D341Med (cell line): ENCODE data around the gene CDH4.
"Not testable (repeated sequence)": the region's sequence is repeated elsewhere in the genome, so short reads cannot be mapped to it uniquely, and the experiment has no call there.

Source experiments
- DNase-seq: peaks from one replicate; pipeline ENCODE4 v3.0.0; 2012; ENCODE audit warnings: low spot score

The CDH4 gene

DNA sequence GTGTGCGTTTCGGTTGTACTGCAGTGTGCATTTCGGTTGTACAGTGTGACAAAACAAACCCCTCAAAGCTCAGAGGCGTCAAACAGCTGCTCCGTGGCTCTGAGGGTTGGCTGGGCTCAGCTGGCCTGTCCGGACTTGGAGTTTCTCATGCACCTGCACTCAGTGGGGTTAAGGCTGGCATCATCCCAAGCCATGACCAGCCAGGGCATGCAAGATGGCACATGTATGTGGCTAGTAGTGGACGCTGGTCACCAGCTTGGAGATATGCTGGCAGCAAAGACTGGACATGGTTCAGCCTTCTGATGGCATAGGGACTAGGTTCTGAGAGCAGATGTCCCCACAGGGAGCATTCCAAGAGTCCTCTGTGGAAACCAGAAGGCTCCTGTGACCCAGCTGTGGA, 187.2 kb downstream of the CDH4 start:
- DNase-seq = no peak

- no peak for DNase-seq
Measured at GRCh38 chr20:61440548-61441055, 188.5 kb downstream of the CDH4 start.

- no peak for DNase-seq
Measured at GRCh38 chr20:61441537-61441936, 189.5 kb downstream of the CDH4 start.

GRCh38 chr20:61442075-61442670, 190.1 kb downstream of the CDH4 start:
- no peak for DNase-seq

GRCh38 chr20:61442718-61443117, 190.7 kb downstream of the CDH4 start:
- no peak for DNase-seq

DNA sequence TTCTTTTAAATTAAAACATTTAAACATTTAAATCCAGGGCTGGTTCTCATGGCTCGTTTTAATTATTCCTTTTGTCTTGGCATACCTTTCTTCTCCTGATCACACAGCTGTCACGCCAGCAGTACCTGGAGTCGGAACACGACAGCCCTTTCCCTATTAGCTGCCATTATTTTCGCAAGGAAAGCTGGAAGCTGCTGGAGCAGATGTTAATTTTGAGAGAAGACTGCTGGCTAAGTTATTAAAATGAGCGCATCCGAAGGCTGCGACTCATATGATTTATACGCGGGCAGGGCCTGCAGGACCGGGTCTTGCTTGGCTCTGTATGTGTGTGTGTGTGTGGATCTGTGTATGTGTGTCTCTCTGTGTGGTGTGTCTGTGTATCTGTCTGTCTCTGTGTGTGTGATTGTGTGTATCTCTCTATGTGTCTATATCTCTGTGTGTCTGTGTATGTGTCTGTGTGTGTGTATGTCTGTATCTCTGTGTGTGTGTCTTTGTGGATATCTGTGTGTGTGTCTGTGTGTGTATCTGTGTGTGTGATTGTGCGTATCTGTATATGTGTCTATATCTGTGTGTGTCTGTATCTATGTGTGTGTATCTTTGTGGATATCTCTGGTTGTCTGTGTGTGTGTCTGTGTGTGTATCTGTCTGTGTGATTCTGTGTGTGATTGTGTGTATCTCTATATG, 191.5 kb downstream of the CDH4 start:
- DNase-seq = no peak

DNA sequence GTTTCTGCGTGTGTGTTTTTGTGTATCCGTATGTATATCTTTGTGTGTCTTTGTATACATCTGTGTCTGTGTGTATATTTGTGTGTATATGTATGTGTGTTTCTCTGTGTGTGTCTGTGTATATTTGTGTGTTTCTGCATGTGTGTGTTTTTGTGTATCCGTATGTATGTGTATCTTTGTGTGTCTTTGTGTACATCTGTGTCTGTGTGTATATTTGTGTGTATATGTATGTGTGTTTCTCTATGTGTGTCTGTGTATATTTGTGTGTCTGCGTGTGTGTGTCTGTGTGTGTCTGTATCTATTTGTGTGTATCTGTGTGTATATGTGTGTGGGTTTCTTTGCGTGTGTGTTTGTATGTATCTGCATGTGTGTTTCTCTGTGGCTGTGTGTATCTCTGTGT, 192.6 kb downstream of the CDH4 start:
- no peak for DNase-seq

DNA sequence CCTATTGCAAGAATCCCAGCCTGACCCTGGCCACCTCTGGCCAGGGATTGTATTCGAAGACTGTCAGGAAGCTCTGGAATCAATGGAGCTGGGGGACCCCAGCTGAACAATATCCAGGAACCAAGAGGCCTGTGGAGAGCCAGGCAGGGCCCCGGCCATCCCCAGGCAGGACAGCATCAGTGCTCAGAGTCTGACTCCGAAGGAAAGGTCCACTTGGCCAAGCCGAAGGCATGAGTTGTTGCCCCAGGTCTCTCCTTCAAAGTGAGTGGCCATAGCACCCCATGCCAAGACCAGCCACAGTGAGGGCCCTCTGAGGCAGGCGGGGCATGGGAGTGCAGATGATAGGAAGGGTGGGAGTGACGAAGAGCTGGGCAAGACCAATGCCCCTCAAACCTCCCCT, 193.1 kb downstream of the CDH4 start:
- no peak for DNase-seq

DNA sequence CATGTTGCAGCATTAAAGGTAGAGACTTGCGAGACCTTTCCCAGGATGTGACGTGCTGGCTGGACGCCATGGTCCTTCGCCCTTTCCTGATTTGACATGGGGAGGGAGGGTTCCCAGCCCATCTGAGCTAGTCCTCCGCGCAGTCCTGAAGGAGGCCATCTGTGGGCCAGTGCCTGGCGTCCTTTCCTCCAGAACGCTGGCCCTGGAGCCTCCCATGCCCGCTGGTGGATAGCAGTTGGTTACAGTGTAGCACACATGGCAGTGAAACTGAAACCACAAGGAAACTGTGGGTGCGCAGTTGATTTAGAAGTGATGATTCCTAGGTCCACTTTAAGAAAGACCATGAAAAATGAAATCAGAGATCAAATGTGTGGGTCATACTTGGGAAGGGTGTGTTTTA, 193.7 kb downstream of the CDH4 start:
- DNase-seq = no peak

- no peak for DNase-seq
Measured at GRCh38 chr20:61447952-61448351, 195.9 kb downstream of the CDH4 start.

GRCh38 chr20:61448386-61448785, 196.3 kb downstream of the CDH4 start:
- DNase-seq = no peak

- DNase-seq = no peak
Measured at GRCh38 chr20:61449057-61449609, 197.1 kb downstream of the CDH4 start.

DNA sequence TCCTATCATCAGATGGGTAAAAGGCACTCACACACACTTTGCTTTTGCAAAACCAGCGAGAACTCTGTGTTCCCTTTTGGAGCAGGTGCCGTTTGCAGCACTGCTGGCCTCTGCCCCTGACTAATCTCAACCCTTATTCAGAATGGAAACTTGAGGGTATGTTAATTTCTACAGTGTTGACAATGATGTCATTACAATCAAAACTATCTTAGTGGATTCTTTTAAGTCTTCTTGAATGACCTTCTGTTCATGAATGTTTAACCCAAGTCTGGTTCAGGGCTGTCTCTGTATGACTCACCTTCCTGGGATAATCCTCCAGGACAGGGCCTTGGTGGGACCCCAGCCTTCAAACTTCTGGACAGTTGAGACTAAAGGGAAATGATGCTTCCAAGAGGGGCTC, 197.9 kb downstream of the CDH4 start:
- DNase-seq = no peak

DNA sequence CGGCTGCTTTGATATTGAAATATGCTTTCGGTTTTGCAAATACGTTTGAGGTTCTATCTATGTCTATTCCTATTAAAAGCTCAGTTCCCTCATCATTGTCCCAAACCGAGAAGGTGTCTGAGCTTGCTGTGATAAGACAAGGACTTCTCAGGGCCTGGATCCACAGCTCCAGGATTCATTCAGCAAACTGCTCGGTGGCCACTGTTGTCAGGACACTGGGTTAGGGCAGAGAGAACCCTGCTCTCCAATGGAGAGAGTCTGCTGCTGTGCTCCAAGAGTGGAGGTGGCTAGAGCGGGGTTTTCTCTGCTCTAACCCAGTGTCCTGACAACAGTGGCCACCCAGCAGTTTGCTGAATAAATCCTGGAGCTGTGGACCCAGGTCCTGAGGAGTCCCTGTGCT, 198.5 kb downstream of the CDH4 start:
- no peak for DNase-seq

DNA sequence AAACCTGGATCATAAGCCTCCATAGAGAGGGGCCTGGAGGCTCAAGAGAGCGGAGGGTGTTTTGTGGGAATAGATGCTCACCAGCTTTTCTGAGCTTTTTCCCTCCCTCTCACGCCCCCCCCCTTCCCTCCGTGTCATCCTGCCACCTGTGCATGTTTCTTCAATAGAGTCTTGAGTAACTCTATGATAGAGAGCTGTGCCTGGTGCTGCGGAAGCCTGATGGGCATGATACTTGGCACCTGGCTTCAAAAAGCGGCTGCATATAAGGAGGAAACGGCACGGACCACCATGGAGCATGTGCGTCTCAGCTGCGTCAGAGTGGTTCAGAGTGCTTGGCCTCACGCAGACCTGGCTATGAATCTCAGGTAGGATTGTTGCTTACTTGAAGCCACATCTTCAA, 198.9 kb downstream of the CDH4 start:
- no peak for DNase-seq

DNA sequence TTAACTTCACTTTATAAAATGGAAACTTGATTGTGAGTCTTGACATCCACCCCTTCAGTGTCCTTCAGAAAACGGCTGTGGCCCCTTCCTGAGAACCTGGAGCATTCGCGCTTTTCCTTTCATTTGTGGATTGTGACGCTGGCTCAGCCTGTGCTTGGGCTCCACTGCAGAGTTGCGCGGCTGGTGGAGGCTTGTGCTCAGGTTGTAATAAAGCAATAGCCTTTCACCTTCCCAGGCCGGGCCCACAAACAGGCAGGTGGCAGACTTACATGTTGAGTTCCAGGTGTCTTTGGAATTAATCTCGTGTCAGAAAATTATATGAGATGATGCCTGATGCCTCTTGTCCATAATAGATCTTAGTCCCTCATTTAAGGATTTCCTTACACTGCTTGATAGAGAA, 199.9 kb downstream of the CDH4 start:
- DNase-seq = no peak

GRCh38 chr20:61453219-61453618, 201.2 kb downstream of the CDH4 start:
- no peak for DNase-seq

DNA sequence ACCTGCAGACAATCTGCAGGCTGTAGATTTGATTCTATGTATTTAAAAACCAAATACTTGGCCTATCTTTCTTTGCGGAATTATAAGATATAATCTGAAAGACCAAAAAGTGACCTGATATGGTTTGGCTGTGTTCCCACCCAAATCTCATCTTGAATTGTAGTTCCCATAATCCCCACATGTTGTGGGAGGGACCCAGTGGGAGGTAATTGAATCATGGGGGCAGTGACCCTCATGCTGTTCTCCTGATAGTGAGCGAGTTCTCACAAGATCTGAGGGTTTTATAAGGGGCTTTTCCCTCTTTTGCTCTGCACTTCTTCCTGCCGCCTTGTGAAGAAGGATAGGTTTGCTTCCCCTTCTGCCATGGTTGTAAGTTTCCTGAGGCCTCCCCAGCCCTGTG, 201.6 kb downstream of the CDH4 start:
- not testable (repeated sequence) for DNase-seq

DNA sequence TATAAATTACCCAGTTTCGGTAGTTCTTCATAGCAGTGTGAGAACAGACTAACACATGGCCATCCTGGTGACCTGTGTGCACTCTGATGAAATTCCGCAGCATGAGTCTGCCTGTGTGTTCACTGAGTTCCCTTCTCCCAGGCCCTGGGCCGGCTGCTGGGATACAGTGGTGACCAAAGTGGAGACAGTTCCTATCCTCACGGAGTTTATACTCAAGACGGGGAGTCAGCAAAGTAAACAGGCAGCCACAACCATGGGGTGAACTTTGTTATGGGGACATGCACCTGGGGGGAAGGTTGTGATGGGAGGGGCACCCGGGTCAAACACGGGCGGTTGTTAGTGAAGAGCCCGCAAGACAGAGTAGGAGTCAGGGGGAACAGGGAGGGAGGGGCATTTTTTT, 202.0 kb downstream of the CDH4 start:
- DNase-seq = no peak

- DNase-seq = no peak
Measured at GRCh38 chr20:61455508-61456215, 203.6 kb downstream of the CDH4 start.

DNA sequence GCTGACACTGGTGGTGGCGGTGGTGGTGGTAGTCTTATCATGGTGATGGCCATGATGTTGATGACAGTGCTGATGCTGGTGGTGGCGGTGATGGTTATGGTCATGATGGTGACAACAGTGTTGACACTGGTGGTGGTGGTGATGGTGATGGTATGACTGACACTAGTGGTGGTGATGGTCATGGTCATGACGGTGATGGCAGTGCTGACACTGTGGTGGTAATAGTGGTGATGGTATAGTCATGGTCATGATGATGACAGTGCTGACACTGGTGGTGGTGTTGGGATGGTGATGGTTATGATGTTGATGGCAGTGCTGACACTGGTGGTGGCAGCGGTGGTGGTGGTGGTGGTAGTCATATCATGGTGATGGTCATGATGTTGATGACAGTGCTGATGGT, 205.7 kb downstream of the CDH4 start:
- no peak for DNase-seq

- DNase-seq = no peak
Measured at GRCh38 chr20:61458146-61458746, 206.2 kb downstream of the CDH4 start.

DNA sequence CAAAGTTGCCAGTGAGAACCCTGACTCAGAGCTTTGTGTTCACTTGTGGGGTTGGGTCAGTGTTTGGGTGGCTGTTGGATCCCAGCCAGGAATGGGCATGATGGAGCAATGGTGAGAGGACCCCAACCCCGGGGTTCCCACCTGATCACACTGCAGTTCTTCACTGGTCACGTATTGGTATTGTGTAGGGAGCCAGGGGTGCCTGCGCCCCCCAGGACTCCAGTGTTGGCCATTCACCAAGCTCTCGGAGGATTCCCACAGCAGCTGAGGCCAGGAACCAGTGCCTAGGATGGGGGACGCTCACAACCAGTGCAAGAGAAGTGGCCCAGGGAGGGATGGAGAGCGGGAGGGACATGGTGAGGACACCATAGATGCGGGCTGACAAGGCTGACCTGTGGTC, 207.2 kb downstream of the CDH4 start:
- DNase-seq = no peak
